Activated CD8-positive, alpha-beta memory T cell treated with anti-CD3 and anti-CD28 coated beads for 4 hours (primary cell): ENCODE measurements around the gene TADA2B.

ENCODE experiments used
- DNase-seq, 2 donors: peaks; one replicate each; pipeline ENCODE4 v3.0.0-alpha.2; 2020; ENCODE audit warnings: low read depth in 2 of 2

TADA2B gene, protein sequence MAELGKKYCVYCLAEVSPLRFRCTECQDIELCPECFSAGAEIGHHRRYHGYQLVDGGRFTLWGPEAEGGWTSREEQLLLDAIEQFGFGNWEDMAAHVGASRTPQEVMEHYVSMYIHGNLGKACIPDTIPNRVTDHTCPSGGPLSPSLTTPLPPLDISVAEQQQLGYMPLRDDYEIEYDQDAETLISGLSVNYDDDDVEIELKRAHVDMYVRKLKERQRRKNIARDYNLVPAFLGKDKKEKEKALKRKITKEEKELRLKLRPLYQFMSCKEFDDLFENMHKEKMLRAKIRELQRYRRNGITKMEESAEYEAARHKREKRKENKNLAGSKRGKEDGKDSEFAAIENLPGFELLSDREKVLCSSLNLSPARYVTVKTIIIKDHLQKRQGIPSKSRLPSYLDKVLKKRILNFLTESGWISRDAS

GRCh38 chr4:7043284-7044136 lies at the start of gene TADA2B:
Gene TADA2B, plus strand, starts transcription at chr4:7043372. Its CDS starts 208 bp downstream, at chr4:7043580.
- DNase-seq, result peak; percentile 9 to 10

- no peak for DNase-seq
Observed at GRCh38 chr4:6996481-6996880, 46.7 kb upstream of the TADA2B start.

GRCh38 chr4:6999172-7000086 lies 43.7 kb upstream of the TADA2B start:
- DNase-seq, result no peak

GRCh38 chr4:7000421-7001176 lies 42.6 kb upstream of the TADA2B start:
- no peak for DNase-seq

DNA sequence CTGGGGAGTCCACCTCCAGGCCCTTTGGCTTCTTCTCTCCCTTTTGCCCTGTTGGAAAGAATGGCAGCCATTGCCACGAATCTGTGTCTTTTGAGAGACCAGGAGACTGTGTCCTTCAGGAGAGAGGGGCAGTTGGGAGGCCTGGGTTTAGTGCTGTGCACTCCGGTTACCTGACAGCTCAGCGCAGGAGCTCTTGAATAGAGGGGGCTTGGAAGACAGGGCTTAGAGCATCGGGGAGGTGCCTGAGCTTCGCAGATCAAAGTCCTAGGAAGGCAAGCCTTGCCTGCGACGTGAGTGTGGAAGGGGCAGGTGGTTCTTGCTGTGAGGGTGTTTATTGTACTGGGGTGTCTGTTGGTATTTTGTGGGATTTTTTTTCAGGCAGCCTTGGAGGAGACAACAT lies 41.9 kb upstream of the TADA2B start:
- DNase-seq, result no peak

DNA sequence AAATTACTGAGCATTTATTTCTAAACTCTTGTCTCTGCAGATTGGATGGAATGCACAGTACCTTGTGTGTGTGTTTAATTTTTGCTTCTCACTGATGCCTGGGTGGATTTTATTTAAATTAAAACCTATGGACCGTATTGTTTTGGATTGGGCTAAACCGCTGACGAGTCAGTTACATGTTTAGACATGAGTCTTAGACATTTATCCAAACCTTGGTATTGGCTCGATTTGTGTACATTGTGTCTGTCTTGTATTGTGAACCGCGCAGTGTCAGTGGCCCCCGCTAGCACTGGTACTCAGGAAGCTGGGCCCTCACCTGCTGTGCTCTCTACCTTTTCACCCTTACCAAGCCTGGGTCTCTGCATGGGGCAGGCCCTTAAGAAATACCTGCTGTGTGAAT lies 40.8 kb upstream of the TADA2B start:
- no peak for DNase-seq

GRCh38 chr4:7003176-7003878 lies 39.8 kb upstream of the TADA2B start:
- no peak for DNase-seq

DNA sequence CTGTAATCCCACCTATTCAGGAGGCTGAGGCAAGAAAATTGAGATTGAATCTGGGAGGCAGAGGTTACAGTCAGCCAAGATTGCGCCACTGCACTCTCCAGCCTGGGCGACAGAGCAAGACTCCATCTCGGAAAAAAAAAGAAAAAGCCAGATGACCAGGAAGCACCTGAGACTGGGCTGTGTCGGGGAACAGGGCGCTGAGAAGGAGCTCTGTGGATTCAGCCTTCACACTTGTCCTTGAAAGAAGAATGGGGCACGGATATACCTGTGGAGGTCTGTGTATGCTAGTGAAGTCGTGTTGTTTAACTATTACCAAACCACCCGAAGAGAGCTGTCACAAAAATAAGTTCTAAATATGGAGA lies 39.3 kb upstream of the TADA2B start:
- no peak for DNase-seq

DNA sequence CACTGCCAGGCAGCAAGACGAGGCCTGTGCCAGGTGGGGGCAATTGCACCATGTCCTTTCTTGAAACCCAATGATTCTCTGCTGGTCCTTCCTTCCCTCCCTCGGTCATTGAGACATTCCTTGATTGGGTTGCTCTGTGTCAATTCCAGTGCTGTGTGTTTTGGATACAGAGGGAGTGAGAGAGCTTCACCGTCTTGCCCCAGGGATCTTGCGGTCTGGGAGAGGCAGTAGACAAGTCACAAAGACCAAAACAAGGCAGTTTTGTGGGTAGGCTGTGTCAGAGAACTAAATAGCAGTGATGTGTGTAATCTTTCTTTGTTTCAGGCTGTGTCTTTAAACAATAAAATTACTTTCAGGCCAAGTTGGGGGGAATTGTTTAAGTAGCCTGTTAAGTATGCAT lies 38.8 kb upstream of the TADA2B start:
- DNase-seq, result no peak

DNA sequence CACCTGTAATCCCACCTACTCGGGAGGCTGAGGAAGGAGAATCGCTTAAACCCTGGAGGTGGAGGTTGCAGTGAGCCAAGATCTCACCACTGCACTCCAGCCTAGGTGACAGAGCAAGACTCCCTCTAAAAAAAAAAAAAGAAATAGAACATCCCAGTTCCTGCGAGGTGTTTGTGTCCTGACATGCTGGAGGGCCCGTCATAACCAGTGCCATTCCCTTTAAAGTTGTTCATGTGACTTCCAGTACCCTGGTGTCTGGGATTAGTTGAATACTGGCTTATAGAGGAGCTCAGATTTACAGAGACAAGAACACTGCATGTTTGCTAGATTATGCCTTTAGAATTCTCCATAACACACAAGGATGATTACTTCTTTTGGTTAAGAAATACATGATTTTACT lies 37.6 kb upstream of the TADA2B start:
- no peak for DNase-seq

DNA sequence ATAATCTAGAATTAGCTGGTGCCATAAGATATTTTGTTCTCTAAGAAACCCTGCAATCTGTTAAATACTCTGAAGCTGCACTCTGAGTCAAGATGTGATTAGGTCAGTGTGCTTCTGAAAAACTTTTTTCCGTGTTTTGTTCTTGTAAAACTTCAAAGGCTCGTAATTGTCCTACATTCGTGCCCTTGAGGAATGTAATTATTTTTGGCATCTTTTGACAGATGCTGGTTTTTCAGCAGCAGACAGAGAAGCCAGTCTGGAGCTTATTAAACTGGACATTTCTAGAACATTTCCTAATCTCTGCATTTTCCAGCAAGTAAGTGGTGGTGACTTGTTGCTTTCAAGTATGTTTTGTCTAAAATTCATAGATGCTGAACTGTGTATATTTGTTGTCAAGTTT lies 36.8 kb upstream of the TADA2B start:
- DNase-seq, result no peak

DNA sequence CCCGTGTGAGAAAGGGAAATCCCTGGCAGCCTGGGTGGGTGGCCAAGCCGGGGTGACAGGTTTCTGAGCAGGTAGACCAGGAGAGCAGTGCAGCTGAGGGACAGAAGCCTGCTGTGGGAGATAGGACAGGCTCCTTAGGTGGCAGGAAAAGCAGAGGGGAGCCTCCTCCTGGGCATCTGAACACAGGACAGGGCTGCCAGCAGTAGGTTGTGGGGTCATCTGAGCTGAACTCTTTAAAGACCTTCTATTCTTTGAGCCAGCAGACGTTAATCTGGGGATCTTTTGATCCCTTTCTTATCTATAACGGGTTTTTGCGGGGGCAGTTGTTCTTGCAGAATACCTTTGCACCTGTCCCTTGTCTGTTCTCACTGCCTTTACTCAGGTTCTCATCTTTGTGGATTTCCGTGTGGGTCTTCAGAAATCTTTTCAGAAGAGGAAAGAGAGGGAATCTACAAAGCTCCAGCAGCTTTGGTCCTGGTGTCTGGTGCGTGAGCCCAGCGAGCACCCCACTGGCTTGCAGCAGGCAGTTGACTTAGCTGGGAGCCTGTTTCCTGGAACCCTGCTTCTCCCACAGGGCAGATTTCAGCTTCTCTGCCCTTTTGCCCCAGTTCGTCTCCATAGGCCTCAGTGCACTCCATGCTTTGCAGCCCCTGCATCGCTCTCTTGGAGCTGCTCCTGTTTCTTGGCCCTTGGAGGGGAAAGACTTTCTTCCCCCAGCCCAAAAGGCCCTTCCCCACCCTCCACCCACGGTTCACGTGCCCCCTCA lies 35.8 kb upstream of the TADA2B start:
- no peak for DNase-seq

DNA sequence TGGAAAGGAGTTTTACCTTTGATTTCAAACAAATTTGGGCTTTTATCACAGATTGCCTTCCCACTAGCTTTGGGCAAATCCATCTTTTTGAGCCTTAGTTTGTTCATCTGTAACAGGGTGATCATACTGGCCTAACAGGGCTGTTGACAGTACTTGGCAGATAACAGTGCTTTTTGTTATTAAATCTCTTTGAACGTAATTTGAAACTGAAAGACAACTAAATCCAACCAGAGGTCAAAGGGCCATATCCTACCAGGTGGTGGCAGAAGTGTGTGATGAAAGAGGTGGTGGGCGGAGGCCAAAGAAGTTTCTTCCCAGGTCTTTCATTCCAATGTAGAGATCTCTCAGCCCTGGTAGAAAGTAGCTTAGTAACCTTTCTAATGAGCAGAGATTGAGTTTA lies 35.2 kb upstream of the TADA2B start:
- DNase-seq, result no peak

- DNase-seq, result no peak
Observed at GRCh38 chr4:7009564-7009963, 33.6 kb upstream of the TADA2B start.

DNA sequence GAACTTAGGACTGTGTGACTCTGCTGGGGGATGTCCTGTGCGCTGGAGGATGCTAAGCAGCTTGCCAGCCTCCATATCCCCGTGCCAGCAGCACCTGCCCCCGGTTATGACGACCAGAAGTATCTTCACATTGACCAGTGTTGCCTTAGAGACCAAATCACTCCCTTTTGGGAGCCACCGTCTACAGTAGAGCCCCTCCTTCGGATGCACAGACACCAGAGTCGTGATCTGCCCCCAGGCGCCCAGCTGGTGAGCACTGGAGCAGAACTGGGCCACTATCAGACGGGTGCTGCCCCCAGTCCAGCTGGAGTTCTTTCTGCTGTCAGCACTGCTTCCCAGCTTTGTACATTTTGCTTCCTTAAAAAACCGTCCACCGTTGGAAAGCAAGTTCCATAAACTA lies 30.0 kb upstream of the TADA2B start:
- no peak for DNase-seq

DNA sequence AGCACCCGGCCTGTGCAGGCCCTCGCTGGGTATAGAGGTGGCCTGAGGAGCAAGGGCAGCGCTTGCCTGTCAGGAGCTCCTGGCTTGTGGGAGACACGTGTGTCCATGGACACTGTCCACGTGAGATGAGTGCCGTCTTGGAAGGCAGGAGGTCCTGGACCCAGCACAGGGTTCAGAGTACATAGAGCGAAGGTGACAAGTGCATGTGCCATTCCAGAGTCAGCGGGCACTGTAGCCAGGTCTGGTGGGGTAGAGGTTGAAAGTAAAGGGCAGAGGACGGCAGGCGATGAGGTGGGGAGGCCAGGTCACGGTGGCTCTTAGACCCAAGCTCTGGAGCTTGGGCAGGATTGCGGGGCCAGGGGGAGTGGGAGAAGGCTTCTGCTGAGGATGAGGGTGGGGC lies 28.4 kb upstream of the TADA2B start:
- no peak for DNase-seq

GRCh38 chr4:7015383-7016035 lies 27.7 kb upstream of the TADA2B start:
- DNase-seq, result no peak

GRCh38 chr4:7016086-7016485 lies 27.1 kb upstream of the TADA2B start:
- DNase-seq, result no peak

- no peak for DNase-seq
Observed at GRCh38 chr4:7016512-7016911, 26.7 kb upstream of the TADA2B start.
